22Rv1 (cell line): Measurements from ENCODE around the gene RDH5.

Experiments
- CTCF ChIP-seq: fragments of 450-650 bp; IDR thresholded peaks from 2 replicates; pipeline ENCODE4 v1.5.1; 2017; ENCODE audit warnings: mild to moderate bottlenecking
- ZFX ChIP-seq: fragments of 450-650 bp; IDR thresholded peaks from 2 replicates; pipeline ENCODE4 v1.6.1; 2017; ENCODE audit warnings: antibody characterized with exemption, borderline replicate concordance

GRCh38 chr12:55703901-55704761, 16.1 kb upstream of the RDH5 start:
- TF ChIP-seq CTCF = no peak
- TF ChIP-seq ZFX = no peak
